HepG2 (cell line): ENCODE results near the gene TRMT2A. TPM values are rescaled to one million over a fixed set of nuclear protein-coding genes. Genes with fewer than 3 reads are reported as not detected.

Source experiments
- CREBL2 ChIP-seq: sonication (generic); formaldehyde crosslinking; IDR thresholded peaks from 2 replicates; pipeline ENCODE4 v1.8.1; 2023; ENCODE audit warnings: missing genetic modification reagents, mild to moderate bottlenecking, borderline replicate concordance
- FOXA3 ChIP-seq: IDR thresholded peaks from 2 replicates; pipeline ENCODE4 v1.6.1; 2016; ENCODE audit warnings: missing genetic modification reagents, missing compliant biosample characterization
- MAFF ChIP-seq: IDR thresholded peaks from 2 replicates; pipeline ENCODE4 v1.6.1; 2011; ENCODE audit warnings: low read depth, low read length, improper control_type of control experiment
- NFATC3 ChIP-seq: sonication (generic); formaldehyde crosslinking; IDR thresholded peaks from 2 replicates; pipeline ENCODE4 v1.5.1; 2020; ENCODE audit warnings: mild to moderate bottlenecking, missing genetic modification reagents
- NFIB ChIP-seq: sonication (generic); formaldehyde crosslinking; IDR thresholded peaks from 2 replicates; pipeline ENCODE4 v1.9.0; 2021; ENCODE audit warnings: missing genetic modification reagents, mild to moderate bottlenecking, borderline replicate concordance
- PITX1 ChIP-seq: sonication (generic); formaldehyde crosslinking; IDR thresholded peaks from 2 replicates; pipeline ENCODE4 v1.5.1; 2020; ENCODE audit warnings: mild to moderate bottlenecking, missing genetic modification reagents
- SIN3A ChIP-seq: IDR thresholded peaks from 2 replicates; pipeline ENCODE4 v1.6.1; 2011; ENCODE audit warnings: low read depth, mild to moderate bottlenecking, control low read depth, low read length, borderline replicate concordance
- YEATS4 ChIP-seq: sonication (generic); formaldehyde crosslinking; IDR thresholded peaks from 2 replicates; pipeline ENCODE4 v1.4.0; 2020; ENCODE audit warnings: missing genetic modification reagents, borderline replicate concordance
- ZC3H13 ChIP-seq: sonication (generic); formaldehyde crosslinking; IDR thresholded peaks from 2 replicates; pipeline ENCODE4 v1.8.1; 2023; ENCODE audit warnings: mild to moderate bottlenecking, missing genetic modification reagents, moderate library complexity
- ZNF251 ChIP-seq: sonication (generic); formaldehyde crosslinking; IDR thresholded peaks from 2 replicates; pipeline ENCODE4 v1.9.0; 2021; ENCODE audit warnings: mild to moderate bottlenecking, missing genetic modification reagents
- ZNF282 ChIP-seq: fragments of 450-650 bp; IDR thresholded peaks from 2 replicates; pipeline ENCODE4 v1.6.1; 2018; ENCODE audit not compliant: partially characterized antibody
- ZNF543 ChIP-seq: sonication (generic); formaldehyde crosslinking; IDR thresholded peaks from 2 replicates; pipeline ENCODE4 v1.4.0; 2020; ENCODE audit warnings: mild to moderate bottlenecking, missing genetic modification reagents
- ZNF687 ChIP-seq: sonication (generic); formaldehyde crosslinking; IDR thresholded peaks from 2 replicates; pipeline ENCODE4 v1.5.1; 2020; ENCODE audit warnings: mild to moderate bottlenecking, missing genetic modification reagents, moderate library complexity
- ZNF710 ChIP-seq: sonication (generic); formaldehyde crosslinking; IDR thresholded peaks from 2 replicates; pipeline ENCODE4 v1.5.0; 2020; ENCODE audit warnings: mild to moderate bottlenecking, missing genetic modification reagents, borderline replicate concordance
- ZXDC ChIP-seq: sonication (generic); formaldehyde crosslinking; IDR thresholded peaks from 2 replicates; pipeline ENCODE4 v1.5.0; 2020; ENCODE audit warnings: mild to moderate bottlenecking, missing genetic modification reagents
- polyA plus RNA-seq, 8 experiments: library from polyadenylated mRNA; depleted of rRNA in 3 of 8; stranded (reverse) in 7 of 8; unstranded in 1 of 8; fragments of >200 nt; fragmentation: Illumina TruSeq in 4 of 8; extraction: Trizol in 4 of 8; gene quantifications; 2 replicates each; pipeline versions ENCODE4 v1.2.1 to v1.2.3, GENCODE V29; 2011 to 2016; ENCODE audit warnings: low read depth in 4 of 8, missing spikeins in 1 of 8, mixed read lengths in 1 of 8; ENCODE audit not compliant: insufficient read depth in 1 of 8
- total RNA-seq, 5 experiments: library from RNA; depleted of rRNA; stranded (reverse); fragments of >200 nt; fragmentation: Illumina TruSeq; extraction: Trizol; gene quantifications; 2 replicates each; pipeline ENCODE4 v1.2.3, GENCODE V29; 2016; ENCODE audit warnings: low read depth in 1 of 5

The TRMT2A gene
- total and polyA plus RNA-seq, 2 of the 13 experiments (the other 11 are each of a cell fraction or from before 2014, with no cell fraction given), result 24.0 to 30.3 TPM

- TF ChIP-seq ZNF710 (CRISPR knock-in tag), result 0 out of 2 replicates have a peak, but pooled peaks have one; percentile 32
- TF ChIP-seq ZC3H13 (CRISPR knock-in tag), result no peak
- 0 out of 2 replicates have a peak, but pooled peaks have one; percentile 46 for TF ChIP-seq PITX1 (CRISPR knock-in tag)
- TF ChIP-seq ZNF687 (CRISPR knock-in tag), result peak; percentile 89
- no peak for TF ChIP-seq MAFF
- TF ChIP-seq FOXA3 (CRISPR knock-in tag), result 0 out of 2 replicates have a peak, but pooled peaks have one; percentile 11
- no peak for TF ChIP-seq ZXDC (CRISPR knock-in tag)
- TF ChIP-seq YEATS4 (CRISPR knock-in tag), result peak; percentile 44; the same call in 1 of the 2 replicates
- 0 out of 2 replicates have a peak, but pooled peaks have one; percentile 54 for TF ChIP-seq NFIB (CRISPR knock-in tag)
- no peak for TF ChIP-seq ZNF282
- TF ChIP-seq SIN3A, result peak; percentile 47; the same call in 1 of the 2 replicates
- TF ChIP-seq ZNF251 (CRISPR knock-in tag), result 0 out of 2 replicates have a peak, but pooled peaks have one; percentile 1
- TF ChIP-seq NFATC3 (CRISPR knock-in tag), result no peak
- TF ChIP-seq CREBL2 (CRISPR knock-in tag), result no peak
- TF ChIP-seq ZNF543 (CRISPR knock-in tag), result no peak
Observed at GRCh38 chr22:20084547-20085413, 32.2 kb downstream of the TRMT2A start (continued).
